SJSA1 (cell line): Measurements from ENCODE around the gene MARCHF9. TPM values are rescaled to one million over a fixed set of nuclear protein-coding genes. Genes with fewer than 3 reads are reported as not detected.
A peak's percentile ranks its signal among the peaks of the same experiment; 100 is the strongest.

ENCODE experiments used
- DNase-seq, 2 experiments: peaks; one replicate each; pipeline ENCODE4 v3.0.0-alpha.2; 2015 to 2020; ENCODE audit warnings: low spot score in 2 of 2, low read depth in 1 of 2
- H3K27ac ChIP-seq: fragments of 250-450 bp; sonication (Bioruptor Pico); 2 replicates; pipeline ENCODE4 v1.5.1; 2020; ENCODE audit warnings: mild to moderate bottlenecking, moderate library complexity
- H3K27me3 ChIP-seq: fragments of 250-450 bp; sonication (Bioruptor Pico); replicated peaks from 2 replicates; pipeline ENCODE4 v1.5.1; 2020; ENCODE audit warnings: mild to moderate bottlenecking, moderate library complexity
- H3K36me3 ChIP-seq: fragments of 250-450 bp; sonication (Bioruptor Pico); 2 replicates; pipeline ENCODE4 v1.5.1; 2020; ENCODE audit warnings: mild to moderate bottlenecking
- H3K4me1 ChIP-seq: fragments of 250-450 bp; sonication (Bioruptor Pico); replicated peaks from 2 replicates; pipeline ENCODE4 v1.6.1; 2021; ENCODE audit warnings: mild to moderate bottlenecking
- H3K4me3 ChIP-seq: fragments of 250-450 bp; sonication (Bioruptor Pico); 2 replicates; pipeline ENCODE4 v1.5.1; 2020; ENCODE audit warnings: mild to moderate bottlenecking
- H3K9me3 ChIP-seq: fragments of 250-450 bp; sonication (Bioruptor Pico); replicated peaks from 2 replicates; pipeline ENCODE4 v1.5.1; 2020; ENCODE audit warnings: mild to moderate bottlenecking
- total RNA-seq: library from RNA; depleted of rRNA; stranded (reverse); fragments of >200 nt; shearing (Covaris generic); gene quantifications from 2 replicates; pipeline ENCODE4 v1.2.3, GENCODE V29; 2014; rRNA removed

MARCHF9 gene
- total RNA-seq, 1 experiment from 2014 or later, result 107 TPM

DNA sequence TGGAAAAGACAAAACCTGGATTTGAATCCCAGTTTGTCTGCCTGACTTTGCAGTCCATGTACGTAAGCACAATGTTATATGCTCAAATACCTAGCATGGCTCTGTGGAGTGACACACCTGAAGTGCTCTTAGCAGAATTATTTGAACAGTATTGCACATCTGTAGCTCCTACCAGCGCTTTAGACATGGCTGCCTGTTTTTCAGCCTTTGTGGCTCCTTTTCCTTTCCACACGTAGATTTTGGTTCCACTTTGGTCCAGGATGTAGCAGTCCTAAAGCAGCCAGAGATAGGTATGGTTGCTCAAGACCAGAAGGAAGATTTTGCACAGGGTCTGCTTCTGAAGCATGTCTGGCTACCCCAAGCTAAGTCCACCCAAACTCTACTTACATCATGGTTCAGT lies 54.5 kb downstream of the MARCHF9 start:
- Histone ChIP-seq H3K4me1 (peaks cover 6% of the 10 kb centered on the region), H3K4me3 (no peak overlapping the region), H3K9me3 (0 out of 2 replicates have a peak, but pooled peaks cover 3% of the 10 kb centered on the region), H3K27me3 (no peaks in the 10 kb centered on the region), H3K27ac (no peak overlapping the region), H3K36me3 (peaks cover 68% of the 10 kb centered on the region)
- DNase-seq, result peak; percentile 68 to 78

Other genes with a start within 250 kb of the MARCHF9 start
- gene DDIT3, start 234.6 kb upstream of the MARCHF9 start, total RNA-seq, result 564 and 686 TPM in 2 replicates
- 63.3 and 70.5 TPM in 2 replicates for gene MBD6, start 232.3 kb upstream of the MARCHF9 start, total RNA-seq
- 3,855 and 4,325 TPM in 2 replicates for gene DCTN2, start 207.9 kb upstream of the MARCHF9 start, total RNA-seq
- 2.1 and 2.8 TPM in 2 replicates for gene KIF5A, start 205.1 kb upstream of the MARCHF9 start, total RNA-seq
- 544 and 654 TPM in 2 replicates for gene PIP4K2C, start 163.9 kb upstream of the MARCHF9 start, total RNA-seq
- gene DTX3, start 150.3 kb upstream of the MARCHF9 start, total RNA-seq, result 187 and 286 TPM in 2 replicates
- gene ARHGEF25, start 143.7 kb upstream of the MARCHF9 start, total RNA-seq, result 107 and 145 TPM in 2 replicates
- gene B4GALNT1, start 121.9 kb upstream of the MARCHF9 start, total RNA-seq, result 841 and 950 TPM in 2 replicates
- gene OS9, start 61.0 kb upstream of the MARCHF9 start, total RNA-seq, result 4,436 and 6,328 TPM in 2 replicates
- 0.78 and 0.89 TPM in 2 replicates for gene AGAP2, start 16.4 kb upstream of the MARCHF9 start, total RNA-seq
- 429 and 571 TPM in 2 replicates for gene TSPAN31, start 10.1 kb upstream of the MARCHF9 start, total RNA-seq
- 3,953 and 4,723 TPM in 2 replicates for gene CDK4, start 2.8 kb upstream of the MARCHF9 start, total RNA-seq
- 12.9 and 21.9 TPM in 2 replicates for gene CYP27B1, start 12.0 kb downstream of the MARCHF9 start, total RNA-seq
- gene METTL1, start 17.0 kb downstream of the MARCHF9 start, total RNA-seq, result 173 and 193 TPM in 2 replicates
- 53.1 and 62.2 TPM in 2 replicates for gene EEF1AKMT3, start 17.5 kb downstream of the MARCHF9 start, total RNA-seq
- 591 and 596 TPM in 2 replicates for gene TSFM, start 27.7 kb downstream of the MARCHF9 start, total RNA-seq
- 6.0 and 6.6 TPM in 2 replicates for gene AVIL, start 63.6 kb downstream of the MARCHF9 start, total RNA-seq
- 420 and 508 TPM in 2 replicates for gene CTDSP2, start 91.6 kb downstream of the MARCHF9 start, total RNA-seq
- 275 and 410 TPM in 2 replicates for gene ATP23, start 186.5 kb downstream of the MARCHF9 start, total RNA-seq